ENCODE results near the gene SAP30BP.

Gene SAP30BP

DNA sequence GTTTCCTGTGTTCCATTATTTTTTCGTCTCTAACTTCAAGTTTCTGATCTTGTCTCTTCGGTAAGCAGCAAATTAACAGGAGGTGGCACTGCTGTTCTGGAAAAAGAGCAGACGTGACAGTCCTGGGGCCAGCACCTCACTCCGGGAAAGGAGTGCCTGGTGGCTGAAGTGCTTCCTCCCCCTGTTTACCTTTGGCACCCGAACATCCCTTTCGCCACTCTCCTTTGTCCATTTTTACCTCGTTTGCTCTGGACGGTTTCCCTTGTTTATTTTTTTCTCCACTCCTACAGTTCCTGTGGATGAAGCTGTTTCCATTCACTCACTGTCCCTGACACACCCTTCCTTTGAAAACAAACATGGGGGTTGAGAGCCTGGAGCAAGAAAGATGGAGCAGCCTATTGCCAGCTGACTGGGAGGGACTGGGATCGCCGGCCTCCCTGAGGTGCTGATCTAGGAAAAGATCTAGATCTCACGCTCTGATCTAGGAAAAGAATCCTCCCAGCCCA, 12.6 kb downstream of the SAP30BP start:
- Histone ChIP-seq H3K4me3 (ENCODE audit: low read depth in 1 of 2, low read length in 2 of 2) (no peak overlapping the region), H3K4me1 (ENCODE audit: insufficient read depth, low read length) (no peaks in the 10 kb centered on the region), H3K27me3 (ENCODE audit: insufficient read depth, low read length, poor library complexity) (no peaks in the 10 kb centered on the region), H4K20me1 (ENCODE audit: insufficient read depth, low read length) (peaks cover 23% of the 10 kb centered on the region; the same call in 1 of the 2 replicates), H3K27ac (ENCODE audit: low read length) (no peak overlapping the region), H3K9me3 (ENCODE audit: insufficient read depth, low read length, severe bottlenecking) (no peaks in the 10 kb centered on the region), H2AFZ (ENCODE audit: low read depth, low read length) (no peak overlapping the region), H3K9ac (ENCODE audit: low read depth, low read length) (no peak overlapping the region), H3K79me2 (ENCODE audit: insufficient read depth, low read length) (peaks cover 79% of the 10 kb centered on the region), H3K4me2 (ENCODE audit: insufficient read depth, low read length) (no peak overlapping the region), H3K36me3 (ENCODE audit: insufficient read depth, low read length) (peaks cover 63% of the 10 kb centered on the region)
- DNase-seq (no peak), ATAC-seq (ENCODE audit: insufficient read depth, low read depth) (no peak)
- TF ChIP-seq, protein P1, sequence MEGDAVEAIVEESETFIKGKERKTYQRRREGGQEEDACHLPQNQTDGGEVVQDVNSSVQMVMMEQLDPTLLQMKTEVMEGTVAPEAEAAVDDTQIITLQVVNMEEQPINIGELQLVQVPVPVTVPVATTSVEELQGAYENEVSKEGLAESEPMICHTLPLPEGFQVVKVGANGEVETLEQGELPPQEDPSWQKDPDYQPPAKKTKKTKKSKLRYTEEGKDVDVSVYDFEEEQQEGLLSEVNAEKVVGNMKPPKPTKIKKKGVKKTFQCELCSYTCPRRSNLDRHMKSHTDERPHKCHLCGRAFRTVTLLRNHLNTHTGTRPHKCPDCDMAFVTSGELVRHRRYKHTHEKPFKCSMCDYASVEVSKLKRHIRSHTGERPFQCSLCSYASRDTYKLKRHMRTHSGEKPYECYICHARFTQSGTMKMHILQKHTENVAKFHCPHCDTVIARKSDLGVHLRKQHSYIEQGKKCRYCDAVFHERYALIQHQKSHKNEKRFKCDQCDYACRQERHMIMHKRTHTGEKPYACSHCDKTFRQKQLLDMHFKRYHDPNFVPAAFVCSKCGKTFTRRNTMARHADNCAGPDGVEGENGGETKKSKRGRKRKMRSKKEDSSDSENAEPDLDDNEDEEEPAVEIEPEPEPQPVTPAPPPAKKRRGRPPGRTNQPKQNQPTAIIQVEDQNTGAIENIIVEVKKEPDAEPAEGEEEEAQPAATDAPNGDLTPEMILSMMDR (IDR thresholded peaks at IDR 0.05; ENCODE audit: borderline replicate concordance, extremely low read depth, low read length, poor library complexity, severe bottlenecking), result no peak
- TF ChIP-seq EZH2 (IDR thresholded peaks at IDR 0.05; ENCODE audit: borderline replicate concordance, low read depth, low read length, severe bottlenecking), result no peak

DNA sequence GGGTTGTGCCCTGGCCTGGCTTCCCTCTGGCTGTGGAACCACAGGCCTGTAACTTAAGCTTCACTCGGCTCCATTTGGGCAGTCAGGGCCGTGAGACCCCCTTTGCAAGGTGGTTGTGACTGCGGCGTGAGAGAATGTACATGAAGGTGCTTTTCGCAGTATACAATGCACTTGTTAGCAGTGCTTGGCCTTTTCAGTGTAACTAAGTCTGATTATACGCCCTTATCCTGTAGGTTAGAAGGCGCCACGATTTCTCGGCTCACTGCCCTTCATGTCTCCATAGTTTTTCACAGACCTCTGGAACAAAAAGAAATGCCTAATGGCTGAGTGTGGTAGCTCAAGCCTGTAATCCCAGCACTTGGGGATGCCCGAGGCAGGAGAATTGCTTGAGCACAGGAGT, 13.3 kb downstream of the SAP30BP start:
- no peak overlapping the region for H3K9ac ChIP-seq (ENCODE audit: low read depth, low read length)
- no peak overlapping the region for H3K4me2 ChIP-seq (ENCODE audit: insufficient read depth, low read length)
- no peaks in the 10 kb centered on the region for H3K4me1 ChIP-seq (ENCODE audit: insufficient read depth, low read length)
- no peak overlapping the region for H3K4me3 ChIP-seq (ENCODE audit: low read depth in 1 of 2, low read length in 2 of 2)
- no peak for ATAC-seq (ENCODE audit: insufficient read depth, low read depth)
- H3K36me3 ChIP-seq (ENCODE audit: insufficient read depth, low read length), result peaks cover 64% of the 10 kb centered on the region
- peaks cover 30% of the 10 kb centered on the region; the same call in 1 of the 2 replicates for H4K20me1 ChIP-seq (ENCODE audit: insufficient read depth, low read length)
- DNase-seq, result no peak
- TF ChIP-seq EZH2 (IDR thresholded peaks at IDR 0.05; ENCODE audit: borderline replicate concordance, low read depth, low read length, severe bottlenecking), result no peak
- TF ChIP-seq, protein P1 (IDR thresholded peaks at IDR 0.05; ENCODE audit: borderline replicate concordance, extremely low read depth, low read length, poor library complexity, severe bottlenecking), result no peak
- no peaks in the 10 kb centered on the region for H3K9me3 ChIP-seq (ENCODE audit: insufficient read depth, low read length, severe bottlenecking)
- no peaks in the 10 kb centered on the region for H3K27me3 ChIP-seq (ENCODE audit: insufficient read depth, low read length, poor library complexity)
- peaks cover 85% of the 10 kb centered on the region for H3K79me2 ChIP-seq (ENCODE audit: insufficient read depth, low read length)
- H2AFZ ChIP-seq (ENCODE audit: low read depth, low read length), result no peak overlapping the region
- H3K27ac ChIP-seq (ENCODE audit: low read length), result no peak overlapping the region

DNA sequence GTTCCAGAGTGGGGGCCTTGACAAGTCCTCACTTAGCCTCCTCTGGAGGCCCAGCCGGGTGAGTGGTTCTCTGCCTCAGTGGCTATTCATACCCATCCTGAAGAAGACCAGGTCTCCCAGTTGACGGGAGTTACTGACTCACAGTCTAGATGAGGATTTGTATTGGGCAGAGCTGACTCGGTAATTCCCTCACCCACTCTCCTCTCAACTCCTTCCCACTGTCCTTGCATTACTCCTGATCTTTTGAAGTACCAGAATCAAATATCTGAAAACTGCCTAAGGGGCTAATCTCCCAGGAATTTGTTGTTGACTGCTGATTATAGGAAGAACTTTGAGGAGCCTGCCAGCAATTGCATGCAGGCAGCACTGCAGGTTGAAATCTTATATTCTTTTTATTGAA, 14.2 kb downstream of the SAP30BP start:
- ATAC-seq (ENCODE audit: insufficient read depth, low read depth) (no peak), DNase-seq (no peak)
- H3K27me3 ChIP-seq (ENCODE audit: insufficient read depth, low read length, poor library complexity), result no peaks in the 10 kb centered on the region
- H3K4me3 ChIP-seq (ENCODE audit: low read depth in 1 of 2, low read length in 2 of 2), result no peak overlapping the region
- H3K9ac ChIP-seq (ENCODE audit: low read depth, low read length), result no peak overlapping the region
- no peaks in the 10 kb centered on the region for H3K9me3 ChIP-seq (ENCODE audit: insufficient read depth, low read length, severe bottlenecking)
- H3K36me3 ChIP-seq (ENCODE audit: insufficient read depth, low read length), result peaks cover 57% of the 10 kb centered on the region
- H3K27ac ChIP-seq (ENCODE audit: low read length), result no peak overlapping the region
- no peaks in the 10 kb centered on the region for H3K4me1 ChIP-seq (ENCODE audit: insufficient read depth, low read length)
- no peak overlapping the region for H2AFZ ChIP-seq (ENCODE audit: low read depth, low read length)
- TF ChIP-seq, protein P1 (IDR thresholded peaks at IDR 0.05; ENCODE audit: borderline replicate concordance, extremely low read depth, low read length, poor library complexity, severe bottlenecking), result no peak
- no peak for TF ChIP-seq EZH2 (IDR thresholded peaks at IDR 0.05; ENCODE audit: borderline replicate concordance, low read depth, low read length, severe bottlenecking)
- peaks cover 84% of the 10 kb centered on the region for H3K79me2 ChIP-seq (ENCODE audit: insufficient read depth, low read length)
- H3K4me2 ChIP-seq (ENCODE audit: insufficient read depth, low read length), result no peak overlapping the region
- H4K20me1 ChIP-seq (ENCODE audit: insufficient read depth, low read length), result peaks cover 33% of the 10 kb centered on the region; the same call in 1 of the 2 replicates
